Thyroid gland (tissue), 4 donors: ENCODE measurements around the gene TCF7L1.

Source experiments
- CTCF ChIP-seq, 6 experiments: fragments of 200-600 bp in 3 of 6; fragments of 450-650 bp in 3 of 6; sonication (generic) in 3 of 6; IDR thresholded peaks; one replicate each; pipeline ENCODE4 v1.5.1; 2016 to 2019; ENCODE audit warnings: antibody characterized with exemption in 6 of 6, mild to moderate bottlenecking in 2 of 6, inconsistent platforms in 1 of 6, moderate library complexity in 1 of 6
- POLR2A ChIP-seq, 2 donors: fragments of 450-650 bp; IDR thresholded peaks; one replicate each; pipeline ENCODE4 v1.6.1; 2017; ENCODE audit warnings: antibody characterized with exemption in 2 of 2, mild to moderate bottlenecking in 2 of 2, moderate library complexity in 1 of 2

- TF ChIP-seq POLR2A (IDR thresholded peaks at IDR 0.05) = no peak
- no peak for TF ChIP-seq CTCF (IDR thresholded peaks at IDR 0.05)
These were observed 201.7 kb downstream of the TCF7L1 start for GRCh38 chr2:85334928-85335327.
